ENCODE data around the gene DIDO1.

DIDO1 gene

GRCh38 chr20:62970307-62971210, 44.3 kb upstream of the DIDO1 start:
- no peak overlapping the region for H3K4me3 ChIP-seq (ENCODE audit: low read length)
- no peak for DNase-seq (ENCODE audit: low read depth)
- TF ChIP-seq CTCF (conservative IDR thresholded peaks at IDR 0.05; ENCODE audit: low read length): no peak

GRCh38 chr20:62969939-62970306, 43.6 kb upstream of the DIDO1 start:
- no peak for TF ChIP-seq CTCF (conservative IDR thresholded peaks at IDR 0.05; ENCODE audit: low read length)
- no peak for DNase-seq (ENCODE audit: low read depth)
- H3K4me3 ChIP-seq (ENCODE audit: low read length): no peak overlapping the region

DNA sequence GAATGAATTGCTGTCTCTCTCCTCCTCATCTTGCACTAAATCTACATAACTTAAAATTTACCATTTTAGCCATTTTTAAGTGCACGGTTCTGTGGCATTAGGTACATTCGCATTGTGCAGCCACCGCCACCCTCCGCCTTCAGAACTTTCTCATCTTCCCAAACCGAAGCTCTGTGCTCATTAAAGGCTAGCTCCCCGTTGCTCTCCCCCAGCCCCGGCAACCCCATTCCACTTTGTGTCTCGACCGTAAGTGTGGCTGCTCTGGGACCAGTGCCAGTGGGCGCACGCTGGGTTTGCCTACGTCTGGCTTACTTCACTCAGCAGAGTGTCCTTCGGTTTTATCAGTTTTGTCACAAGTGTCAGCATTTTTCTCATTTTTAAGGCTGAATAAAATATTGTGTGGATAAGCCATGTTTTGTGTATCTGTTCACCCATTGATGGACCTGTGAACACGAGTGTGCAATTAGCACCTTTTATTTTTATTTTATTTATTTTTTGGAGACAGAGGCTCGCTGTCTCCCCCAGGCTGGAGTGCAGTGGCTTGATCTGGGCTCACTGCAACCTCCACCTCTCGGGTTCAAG, 43.0 kb upstream of the DIDO1 start:
- peak; percentile 6 for DNase-seq (ENCODE audit: low read depth)
- TF ChIP-seq CTCF (conservative IDR thresholded peaks at IDR 0.05; ENCODE audit: low read length): no peak
- H3K4me3 ChIP-seq (ENCODE audit: low read length): no peak overlapping the region

GRCh38 chr20:62968378-62969178, 42.3 kb upstream of the DIDO1 start:
- TF ChIP-seq CTCF (conservative IDR thresholded peaks at IDR 0.05; ENCODE audit: low read length): no peak

DNA sequence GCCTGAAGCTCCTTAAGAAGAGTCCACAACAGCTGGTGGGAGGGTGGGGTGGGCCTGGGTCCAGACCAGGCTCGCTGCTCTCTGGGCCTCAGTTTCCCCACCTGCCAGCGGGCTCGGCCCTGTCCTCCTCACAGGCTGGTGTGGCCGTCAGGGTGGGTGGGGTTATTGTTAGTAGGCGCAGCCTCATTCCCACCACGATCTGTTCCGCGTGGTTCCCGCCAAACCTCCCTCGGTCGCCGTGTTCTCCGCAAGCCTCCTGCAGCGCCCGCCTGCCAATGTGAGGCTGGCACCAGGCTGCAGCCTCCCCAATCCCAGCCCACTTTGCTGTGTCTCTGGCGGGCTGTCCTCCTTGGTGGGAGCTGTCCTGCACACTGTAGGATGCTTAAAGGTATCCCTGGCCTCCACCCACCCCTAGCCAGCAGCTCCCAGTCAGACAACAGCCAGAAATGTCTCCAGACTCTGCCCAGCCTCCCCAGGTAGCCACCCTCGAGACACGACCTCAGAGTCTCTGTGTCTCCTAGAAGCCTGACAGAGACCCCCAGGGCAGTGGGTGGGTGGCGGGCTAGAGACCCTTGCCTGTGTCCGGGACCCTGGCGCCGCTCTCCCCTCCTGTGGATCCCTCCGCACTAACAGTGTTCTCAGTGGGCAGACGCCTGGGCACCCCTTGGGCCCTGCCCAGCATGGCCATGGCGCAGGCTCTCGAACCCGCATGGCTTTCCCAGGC, 41.5 kb upstream of the DIDO1 start:
- no peak overlapping the region for H3K4me3 ChIP-seq (ENCODE audit: low read length)
- TF ChIP-seq CTCF (conservative IDR thresholded peaks at IDR 0.05; ENCODE audit: low read length): no peak

More at GRCh38 chr20:62968378-62969178, 42.3 kb upstream of the DIDO1 start:
- no peak for DNase-seq (ENCODE audit: low read depth)
- H3K4me3 ChIP-seq (ENCODE audit: low read length): no peak overlapping the region

GRCh38 chr20:62967149-62967501, 40.8 kb upstream of the DIDO1 start:
- H3K4me3 ChIP-seq (ENCODE audit: low read length): no peak overlapping the region
- no peak for TF ChIP-seq CTCF (conservative IDR thresholded peaks at IDR 0.05; ENCODE audit: low read length)
- DNase-seq (ENCODE audit: low read depth): no peak

More for the DNA sequence above, 41.5 kb upstream of the DIDO1 start:
- no peak for DNase-seq (ENCODE audit: low read depth)
